Vagina (tissue), 2 donors: Measurements from ENCODE around the gene PTGES3. TPM values are rescaled to one million over a fixed set of nuclear protein-coding genes. Genes with fewer than 3 reads are reported as not detected.

Source experiments
- DNase-seq, 2 donors: peaks; one replicate each; pipeline ENCODE4 v3.0.0-alpha.2; 2017; ENCODE audit errors: extremely low spot score in 2 of 2
- H3K27ac ChIP-seq: fragments of 200-600 bp; sonication (generic); one replicate; pipeline ENCODE4 v1.5.1; 2019
- H3K27me3 ChIP-seq: fragments of 200-600 bp; sonication (generic); one replicate; pipeline ENCODE4 v1.5.1; 2019
- H3K36me3 ChIP-seq, 2 donors: fragments of 200-600 bp; sonication (generic); one replicate each; pipeline ENCODE4 v1.5.1; 2017 to 2019
- H3K4me1 ChIP-seq: fragments of 200-600 bp; sonication (generic); one replicate; pipeline ENCODE4 v1.5.1; 2019
- H3K4me3 ChIP-seq, 2 donors: fragments of 200-600 bp; sonication (generic); 1 replicate in 1 of 2; 2 replicates in 1 of 2; pipeline ENCODE4 v1.5.1; 2016 to 2019
- H3K9me3 ChIP-seq: fragments of 200-600 bp; sonication (generic); one replicate; pipeline ENCODE4 v1.5.1; 2019
- CTCF ChIP-seq, 3 experiments: fragments of 450-650 bp in 2 of 3; fragments of 200-600 bp in 1 of 3; sonication (generic) in 1 of 3; IDR thresholded peaks; one replicate each; pipeline ENCODE4 v1.5.1; 2017 to 2019; ENCODE audit warnings: antibody characterized with exemption in 3 of 3, mild to moderate bottlenecking in 2 of 3, moderate library complexity in 2 of 3
- POLR2A ChIP-seq, 2 donors: fragments of 450-650 bp; IDR thresholded peaks; one replicate each; pipeline ENCODE4 v1.6.1; 2017; ENCODE audit warnings: antibody characterized with exemption in 2 of 2, mild to moderate bottlenecking in 2 of 2, moderate library complexity in 2 of 2
- POLR2AphosphoS5 ChIP-seq, 2 donors: sonication (generic); formaldehyde crosslinking; IDR thresholded peaks; one replicate each; pipeline ENCODE4 v1.9.0; 2017; ENCODE audit warnings: antibody characterized with exemption in 2 of 2, mild to moderate bottlenecking in 2 of 2, low read depth in 1 of 2; ENCODE audit not compliant: insufficient read depth in 1 of 2
- intact Hi-C: fragments of 100-400 bp; cut with DNase I; formaldehyde crosslinking; loops from one replicate; pipeline ENCODE4 v1.15.1; 2023
- total RNA-seq: library from RNA; depleted of rRNA; stranded (reverse); fragments of >200 nt; gene quantifications from one replicate; pipeline ENCODE4 v1.2.3, GENCODE V29; 2016

Gene PTGES3
- total RNA-seq, 1 donor from 2014 or later: 81.0 TPM

GRCh38 chr12:56678852-56679251, 9.2 kb downstream of the PTGES3 start:
- Histone ChIP-seq H3K9me3 (no peaks in the 10 kb centered on the region), H3K4me1 (peaks cover 83% of the 10 kb centered on the region), H3K36me3 (peaks cover 0 to 11% of the 10 kb centered on the region in 2 donors), H3K27ac (no peak overlapping the region), H3K27me3 (no peaks in the 10 kb centered on the region), H3K4me3 (no peak overlapping the region)
- TF ChIP-seq POLR2A (IDR thresholded peaks at IDR 0.05) (no peak), CTCF (IDR thresholded peaks at IDR 0.05) (no peak), POLR2AphosphoS5 (IDR thresholded peaks at IDR 0.05; ENCODE audit: insufficient read depth in 1 of 2, low read depth in 1 of 2) (no peak)
- intact Hi-C loops: no loop called here
- no peak for DNase-seq

- no peak for DNase-seq
- Histone ChIP-seq H3K9me3 (no peaks in the 10 kb centered on the region), H3K36me3 (peaks cover 0 to 11% of the 10 kb centered on the region in 2 donors), H3K4me1 (peaks cover 74% of the 10 kb centered on the region), H3K27me3 (no peaks in the 10 kb centered on the region), H3K27ac (no peak overlapping the region), H3K4me3 (no peak overlapping the region)
- intact Hi-C loops: no loop called here
- TF ChIP-seq POLR2AphosphoS5 (IDR thresholded peaks at IDR 0.05; ENCODE audit: insufficient read depth in 1 of 2, low read depth in 1 of 2): no peak
- TF ChIP-seq CTCF (IDR thresholded peaks at IDR 0.05): no peak
- no peak for TF ChIP-seq POLR2A (IDR thresholded peaks at IDR 0.05)
Observed at GRCh38 chr12:56677680-56678079, 10.4 kb downstream of the PTGES3 start.

- Histone ChIP-seq H3K27ac (no peak overlapping the region), H3K4me1 (peaks cover 74% of the 10 kb centered on the region), H3K27me3 (no peaks in the 10 kb centered on the region), H3K4me3 (no peak overlapping the region), H3K36me3 (peaks cover 0 to 17% of the 10 kb centered on the region in 2 donors), H3K9me3 (no peaks in the 10 kb centered on the region)
- intact Hi-C loops: no loop called here
- no peak for DNase-seq
- TF ChIP-seq CTCF (IDR thresholded peaks at IDR 0.05) (no peak), POLR2A (IDR thresholded peaks at IDR 0.05) (no peak), POLR2AphosphoS5 (IDR thresholded peaks at IDR 0.05; ENCODE audit: insufficient read depth in 1 of 2, low read depth in 1 of 2) (no peak)
Observed at GRCh38 chr12:56676851-56677580, 11.1 kb downstream of the PTGES3 start.

GRCh38 chr12:56671608-56672007, 16.5 kb downstream of the PTGES3 start:
- H3K36me3 ChIP-seq: peaks cover 0 to 56% of the 10 kb centered on the region in 2 donors
- intact Hi-C loops: no loop called here

More at GRCh38 chr12:56671608-56672007, 16.5 kb downstream of the PTGES3 start:
- no peaks in the 10 kb centered on the region for H3K27me3 ChIP-seq
- H3K4me1 ChIP-seq: peaks cover 23% of the 10 kb centered on the region
- no peaks in the 10 kb centered on the region for H3K9me3 ChIP-seq
- no peak overlapping the region for H3K4me3 ChIP-seq
- DNase-seq: no peak
- H3K27ac ChIP-seq: no peak overlapping the region
- TF ChIP-seq POLR2A (IDR thresholded peaks at IDR 0.05): no peak
- no peak for TF ChIP-seq CTCF (IDR thresholded peaks at IDR 0.05)
- no peak for TF ChIP-seq POLR2AphosphoS5 (IDR thresholded peaks at IDR 0.05; ENCODE audit: insufficient read depth in 1 of 2, low read depth in 1 of 2)
